Breast epithelium (tissue), 3 donors: ENCODE data around the gene TMEM144.

Source experiments
- POLR2A ChIP-seq: fragments of 450-650 bp; IDR thresholded peaks from one replicate; pipeline ENCODE4 v1.6.1; 2016; ENCODE audit warnings: antibody characterized with exemption, mild to moderate bottlenecking, moderate library complexity
- TF ChIP-seq, protein P1 (sequence below), 3 donors: fragments of 450-650 bp; IDR thresholded peaks; one replicate each; pipeline ENCODE4 v1.5.1; 2016 to 2017; ENCODE audit warnings: antibody characterized with exemption in 3 of 3, mild to moderate bottlenecking in 3 of 3, moderate library complexity in 3 of 3

DNA sequence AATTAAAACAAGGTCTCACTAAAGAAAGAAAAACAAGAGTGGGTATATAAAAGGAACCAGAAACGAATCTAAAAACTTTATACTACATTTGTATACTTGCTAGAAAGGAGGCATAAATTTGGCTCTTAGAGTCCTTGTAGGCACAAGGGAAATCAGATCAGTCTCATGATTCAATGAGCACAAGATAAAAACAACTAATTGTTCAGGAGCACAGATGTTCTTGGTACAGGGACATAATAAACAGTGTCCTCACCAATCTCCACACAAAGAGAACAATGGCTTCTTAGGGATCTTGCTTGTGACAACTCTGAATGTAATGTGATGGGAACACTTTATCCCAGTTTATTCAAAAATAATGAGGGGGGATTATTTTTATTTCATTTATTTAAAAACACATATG lies 28.3 kb downstream of the TMEM144 start:
- TF ChIP-seq, protein P1, sequence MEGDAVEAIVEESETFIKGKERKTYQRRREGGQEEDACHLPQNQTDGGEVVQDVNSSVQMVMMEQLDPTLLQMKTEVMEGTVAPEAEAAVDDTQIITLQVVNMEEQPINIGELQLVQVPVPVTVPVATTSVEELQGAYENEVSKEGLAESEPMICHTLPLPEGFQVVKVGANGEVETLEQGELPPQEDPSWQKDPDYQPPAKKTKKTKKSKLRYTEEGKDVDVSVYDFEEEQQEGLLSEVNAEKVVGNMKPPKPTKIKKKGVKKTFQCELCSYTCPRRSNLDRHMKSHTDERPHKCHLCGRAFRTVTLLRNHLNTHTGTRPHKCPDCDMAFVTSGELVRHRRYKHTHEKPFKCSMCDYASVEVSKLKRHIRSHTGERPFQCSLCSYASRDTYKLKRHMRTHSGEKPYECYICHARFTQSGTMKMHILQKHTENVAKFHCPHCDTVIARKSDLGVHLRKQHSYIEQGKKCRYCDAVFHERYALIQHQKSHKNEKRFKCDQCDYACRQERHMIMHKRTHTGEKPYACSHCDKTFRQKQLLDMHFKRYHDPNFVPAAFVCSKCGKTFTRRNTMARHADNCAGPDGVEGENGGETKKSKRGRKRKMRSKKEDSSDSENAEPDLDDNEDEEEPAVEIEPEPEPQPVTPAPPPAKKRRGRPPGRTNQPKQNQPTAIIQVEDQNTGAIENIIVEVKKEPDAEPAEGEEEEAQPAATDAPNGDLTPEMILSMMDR (IDR thresholded peaks at IDR 0.05): no peak
- no peak for TF ChIP-seq POLR2A
